Immature natural killer cell (primary cell): Measurements from ENCODE around the gene TBC1D3I. TPM values are rescaled to one million over a fixed set of nuclear protein-coding genes. Genes with fewer than 3 reads are reported as not detected.
"Not testable (repeated sequence)": the region's sequence is repeated elsewhere in the genome, so short reads cannot be mapped to it uniquely, and the experiment has no call there.

ENCODE experiments used
- DNase-seq, 3 donors: peaks; one replicate each; pipeline ENCODE4 v3.0.0; 2022; ENCODE audit warnings: mixed read lengths in 1 of 3
- H3K27ac Mint-ChIP-seq, 6 donors: one replicate each; pipeline ENCODE4 v1.8.0; 2020; ENCODE audit warnings: mixed read lengths in 6 of 6, mild to moderate bottlenecking in 5 of 6, inconsistent platforms in 4 of 6, moderate library complexity in 3 of 6
- H3K27me3 Mint-ChIP-seq, 3 donors: one replicate each; pipeline ENCODE4 v1.8.0; 2020 to 2021; ENCODE audit warnings: low read depth in 3 of 3, mild to moderate bottlenecking in 3 of 3, mixed read lengths in 3 of 3, moderate library complexity in 3 of 3, inconsistent platforms in 1 of 3
- H3K36me3 Mint-ChIP-seq, 3 donors: one replicate each; pipeline ENCODE4 v1.8.0; 2020; ENCODE audit warnings: mixed read lengths in 3 of 3, inconsistent platforms in 2 of 3, mild to moderate bottlenecking in 2 of 3
- H3K4me1 Mint-ChIP-seq, 2 donors: one replicate each; pipeline ENCODE4 v1.8.0; 2020; ENCODE audit warnings: inconsistent platforms in 2 of 2, mild to moderate bottlenecking in 2 of 2, mixed read lengths in 2 of 2, moderate library complexity in 1 of 2
- H3K4me3 Mint-ChIP-seq, 5 donors: one replicate each; pipeline ENCODE4 v1.8.0; 2020; ENCODE audit warnings: mild to moderate bottlenecking in 5 of 5, mixed read lengths in 5 of 5, inconsistent platforms in 3 of 5, moderate library complexity in 3 of 5
- H3K9me3 Mint-ChIP-seq, 6 donors: one replicate each; pipeline ENCODE4 v1.8.0; 2020; ENCODE audit warnings: mild to moderate bottlenecking in 6 of 6, mixed read lengths in 6 of 6, inconsistent platforms in 4 of 6, moderate library complexity in 3 of 6
- polyA plus RNA-seq, 3 donors: library from polyadenylated mRNA; unstranded; fragments of 300-500 nt; fragmentation: Illumina TruSeq; gene quantifications; one replicate each; pipeline ENCODE4 v1.2.3, GENCODE V29; 2021

TBC1D3I gene
- polyA plus RNA-seq, 3 donors from 2014 or later, result not detected

- Mint-ChIP-seq H3K27me3 (peaks cover 0 to 3% (median 2%) of the 10 kb centered on the region in 3 donors), H3K27ac (peak overlapping the region in 4 of 6 donors; percentile 91 to 97 (median 94)), H3K36me3 (peaks cover 0 to 4% (median 0%) of the 10 kb centered on the region in 3 donors), H3K4me1 (peaks cover 70 to 72% of the 10 kb centered on the region in 2 donors), H3K4me3 (peak overlapping the region in 3 of 5 donors; percentile 83 to 93 (median 89)), H3K9me3 (peaks cover 0 to 4% (median 0%) of the 10 kb centered on the region in 6 donors)
- DNase-seq, result no peak
These were observed 50.7 kb downstream of the TBC1D3I start for GRCh38 chr17:36213695-36214094.

- peak in 2 of 3 donors; percentile 8 to 60 for DNase-seq
- Mint-ChIP-seq H3K36me3 (no peaks in the 10 kb centered on the region), H3K27me3 (peaks cover 0 to 3% (median 2%) of the 10 kb centered on the region in 3 donors), H3K9me3 (peaks cover 0 to 2% (median 0%) of the 10 kb centered on the region in 6 donors), H3K4me3 (peak overlapping the region; percentile 63 to 93 (median 88)), H3K27ac (peak overlapping the region; percentile 87 to 98 (median 94)), H3K4me1 (peaks cover 70 to 72% of the 10 kb centered on the region in 2 donors)
These were observed 51.4 kb downstream of the TBC1D3I start for GRCh38 chr17:36212966-36213365.

- Mint-ChIP-seq H3K4me3 (peak overlapping the region; percentile 63 to 93 (median 88)), H3K27ac (peak overlapping the region; percentile 91 to 98 (median 96)), H3K4me1 (peaks cover 73 to 74% of the 10 kb centered on the region in 2 donors), H3K36me3 (no peaks in the 10 kb centered on the region), H3K27me3 (peaks cover 0 to 3% (median 2%) of the 10 kb centered on the region in 3 donors), H3K9me3 (no peaks in the 10 kb centered on the region)
- no peak for DNase-seq
These were observed 52.1 kb downstream of the TBC1D3I start for GRCh38 chr17:36212272-36212605.

GRCh38 chr17:36211484-36212271, 52.7 kb downstream of the TBC1D3I start:
- peak in 1 of 3 donors; percentile 36 for DNase-seq
- H3K36me3 Mint-ChIP-seq, H3K27me3 Mint-ChIP-seq, H3K9me3 Mint-ChIP-seq: not testable (repeated sequence)
- Mint-ChIP-seq H3K27ac (peak overlapping the region; percentile 91 to 98 (median 96)), H3K4me3 (peak overlapping the region; percentile 82 to 93 (median 88)), H3K4me1 (peaks cover 79 to 80% of the 10 kb centered on the region in 2 donors)

GRCh38 chr17:36210439-36211211, 53.7 kb downstream of the TBC1D3I start, which contains the start of gene CCL4L2:
TSS of gene CCL4L2 (plus strand) at chr17:36211063.
- peak within 1 kb of the TSS; percentile 91 to 98 (median 96) for H3K27ac Mint-ChIP-seq
- H3K27me3 Mint-ChIP-seq, H3K36me3 Mint-ChIP-seq, H3K9me3 Mint-ChIP-seq: not testable (repeated sequence)
- H3K4me3 Mint-ChIP-seq, result peak within 1 kb of the TSS; percentile 82 to 93 (median 88)
- H3K4me1 Mint-ChIP-seq, result peaks cover 81% of the 10 kb centered on the region in 2 donors
- peak; percentile 45 to 74 (median 46) for DNase-seq

- Mint-ChIP-seq H3K4me1 (peaks cover 75% of the 10 kb centered on the region in 2 donors), H3K36me3 (peaks cover 0 to 7% (median 0%) of the 10 kb centered on the region in 3 donors), H3K9me3 (no peaks in the 10 kb centered on the region), H3K27me3 (peaks cover 0 to 6% (median 4%) of the 10 kb centered on the region in 3 donors), H3K27ac (peak overlapping the region in 1 of 6 donors; percentile 8), H3K4me3 (peak overlapping the region in 4 of 5 donors; percentile 10 to 93 (median 50))
- DNase-seq, result no peak
These were observed 54.8 kb downstream of the TBC1D3I start for GRCh38 chr17:36209575-36209974.

- not testable (repeated sequence) for H3K4me3 Mint-ChIP-seq, H3K27me3 Mint-ChIP-seq, H3K27ac Mint-ChIP-seq, H3K9me3 Mint-ChIP-seq, H3K36me3 Mint-ChIP-seq, DNase-seq
- H3K4me1 Mint-ChIP-seq, result peaks cover 59 to 68% of the 10 kb centered on the region in 2 donors
These were observed 57.0 kb downstream of the TBC1D3I start for GRCh38 chr17:36207383-36207782.

GRCh38 chr17:36206486-36206821, 57.9 kb downstream of the TBC1D3I start:
- not testable (repeated sequence) for H3K27me3 Mint-ChIP-seq, DNase-seq, H3K36me3 Mint-ChIP-seq, H3K9me3 Mint-ChIP-seq
- H3K27ac Mint-ChIP-seq, result peak overlapping the region in 2 of 6 donors; percentile 0 to 11
- H3K4me1 Mint-ChIP-seq, result peaks cover 59 to 68% of the 10 kb centered on the region in 2 donors
- H3K4me3 Mint-ChIP-seq, result peak overlapping the region in 1 of 5 donors; percentile 3

- Mint-ChIP-seq H3K27ac (peak overlapping the region in 2 of 6 donors; percentile 48 to 51), H3K4me1 (peaks cover 59 to 67% of the 10 kb centered on the region in 2 donors), H3K36me3 (peaks cover 0 to 7% (median 0%) of the 10 kb centered on the region in 3 donors), H3K27me3 (peaks cover 0 to 10% (median 8%) of the 10 kb centered on the region in 3 donors), H3K9me3 (no peaks in the 10 kb centered on the region), H3K4me3 (no peak overlapping the region)
- DNase-seq, result no peak
These were observed 58.5 kb downstream of the TBC1D3I start for GRCh38 chr17:36205637-36206485.

- H3K9me3 Mint-ChIP-seq, result no peaks in the 10 kb centered on the region
- peaks cover 57 to 64% of the 10 kb centered on the region in 2 donors for H3K4me1 Mint-ChIP-seq
- peak overlapping the region in 1 of 6 donors; percentile 51 for H3K27ac Mint-ChIP-seq
- H3K4me3 Mint-ChIP-seq, result peak overlapping the region in 1 of 5 donors; percentile 5
- peaks cover 0 to 7% (median 0%) of the 10 kb centered on the region in 3 donors for H3K36me3 Mint-ChIP-seq
- H3K27me3 Mint-ChIP-seq, result peaks cover 0 to 10% (median 6%) of the 10 kb centered on the region in 3 donors
- DNase-seq, result no peak
These were observed 59.5 kb downstream of the TBC1D3I start for GRCh38 chr17:36204724-36205500.
